Trophoblast cell (in vitro differentiated cells and primary cell): ENCODE data around the gene HOXA10.

Experiments
- DNase-seq, 2 donors: peaks; one replicate each; pipeline ENCODE4 v3.0.0-alpha.2; 2016
- H2AFZ ChIP-seq: 2 replicates; pipeline ENCODE4 v1.6.1; 2013; ENCODE audit warnings: low read length, moderate library complexity, mild to moderate bottlenecking; ENCODE audit not compliant: insufficient read depth, poor library complexity
- H2AK5ac ChIP-seq: 2 replicates; pipeline ENCODE4 v1.6.1; 2013; ENCODE audit warnings: mild to moderate bottlenecking, low read length
- H2BK120ac ChIP-seq: 2 replicates; pipeline ENCODE4 v1.6.1; 2013; ENCODE audit warnings: low read length, mild to moderate bottlenecking, moderate library complexity; ENCODE audit not compliant: insufficient read depth, poor library complexity
- H2BK12ac ChIP-seq: 2 replicates; pipeline ENCODE4 v1.6.1; 2013; ENCODE audit warnings: mild to moderate bottlenecking, low read length, moderate library complexity
- H2BK5ac ChIP-seq: 2 replicates; pipeline ENCODE4 v1.6.1; 2013; ENCODE audit warnings: low read length, low read depth, moderate library complexity, mild to moderate bottlenecking; ENCODE audit not compliant: poor library complexity
- H3K14ac ChIP-seq: 2 replicates; pipeline ENCODE4 v1.6.1; 2013; ENCODE audit warnings: mild to moderate bottlenecking, low read length
- H3K18ac ChIP-seq: 2 replicates; pipeline ENCODE4 v1.6.1; 2013; ENCODE audit warnings: mild to moderate bottlenecking, low read length
- H3K23ac ChIP-seq: 2 replicates; pipeline ENCODE4 v1.6.1; 2013; ENCODE audit warnings: low read length
- H3K27ac ChIP-seq: 2 replicates; pipeline ENCODE4 v1.5.1; 2013; ENCODE audit warnings: low read depth, mild to moderate bottlenecking, inconsistent platforms, low read length, moderate library complexity
- H3K27me3 ChIP-seq: 2 replicates; pipeline ENCODE4 v1.6.1; 2013; ENCODE audit warnings: inconsistent platforms, mild to moderate bottlenecking, low read length, moderate library complexity; ENCODE audit not compliant: insufficient read depth
- H3K36me3 ChIP-seq, 2 experiments: 1 replicate in 1 of 2; 2 replicates in 1 of 2; pipeline ENCODE4 v1.6.1; 2013; ENCODE audit warnings: low read length in 2 of 2, mild to moderate bottlenecking in 2 of 2, moderate library complexity in 1 of 2; ENCODE audit not compliant: insufficient read depth in 2 of 2, control insufficient read depth in 1 of 2
- H3K4ac ChIP-seq: 2 replicates; pipeline ENCODE4 v1.6.1; 2013; ENCODE audit warnings: low read depth, mild to moderate bottlenecking, low read length, moderate library complexity
- H3K4me1 ChIP-seq, 2 experiments: 1 replicate in 1 of 2; 2 replicates in 1 of 2; pipeline ENCODE4 v1.6.1; 2013; ENCODE audit warnings: low read length in 2 of 2, mild to moderate bottlenecking in 2 of 2, moderate library complexity in 1 of 2; ENCODE audit not compliant: insufficient read depth in 2 of 2, control insufficient read depth in 1 of 2
- H3K4me2 ChIP-seq: 2 replicates; pipeline ENCODE4 v1.6.1; 2013; ENCODE audit warnings: inconsistent platforms, mild to moderate bottlenecking, low read length, moderate library complexity
- H3K4me3 ChIP-seq: 2 replicates; pipeline ENCODE4 v1.5.1; 2013; ENCODE audit warnings: mild to moderate bottlenecking, low read depth, low read length, inconsistent platforms
- H3K79me1 ChIP-seq: one replicate; pipeline ENCODE4 v1.6.1; 2013; ENCODE audit warnings: low read length
- H3K79me2 ChIP-seq: 2 replicates; pipeline ENCODE4 v1.6.1; 2013; ENCODE audit warnings: low read length, mild to moderate bottlenecking; ENCODE audit not compliant: control insufficient read depth, insufficient read depth, poor library complexity
- H3K9ac ChIP-seq: 2 replicates; pipeline ENCODE4 v1.6.1; 2013; ENCODE audit warnings: mild to moderate bottlenecking, low read length
- H3K9me3 ChIP-seq: 2 replicates; pipeline ENCODE4 v1.6.1; 2013; ENCODE audit warnings: low read depth, mild to moderate bottlenecking, control low read depth, inconsistent platforms, low read length; ENCODE audit not compliant: insufficient read depth
- H4K12ac ChIP-seq: 2 replicates; pipeline ENCODE4 v1.6.1; 2013; ENCODE audit warnings: low read depth, mild to moderate bottlenecking, low read length, moderate library complexity
- H4K8ac ChIP-seq: 2 replicates; pipeline ENCODE4 v1.6.1; 2013; ENCODE audit warnings: low read depth, mild to moderate bottlenecking, low read length, moderate library complexity
- H4K91ac ChIP-seq: one replicate; pipeline ENCODE4 v1.6.1; 2013; ENCODE audit warnings: low read depth, mild to moderate bottlenecking, low read length, moderate library complexity
- WGBS: extraction: QIAGEN DNeasy Blood & Tissue Kit; methylation state at CpG from one replicate; pipeline ENCODE4 v1.1.7; 2013; ENCODE audit warnings: missing lambda C conversion rate; ENCODE audit not compliant: insufficient read length, insufficient coverage; ENCODE audit errors: extremely low coverage; 5-methylcytosine and 5-hydroxymethylcytosine counted together

HOXA10 gene

GRCh38 chr7:27145165-27145913, 28.8 kb downstream of the HOXA10 start:
- H3K14ac ChIP-seq = no peak overlapping the region
- H3K36me3 ChIP-seq = no peaks in the 10 kb centered on the region
- H3K4me2 ChIP-seq = no peak overlapping the region
- no peak overlapping the region for H2AK5ac ChIP-seq
- H2AFZ ChIP-seq = no peak overlapping the region
- H3K4me3 ChIP-seq = no peak overlapping the region
- no peak overlapping the region for H3K9ac ChIP-seq
- H3K23ac ChIP-seq = no peak overlapping the region
- no peak overlapping the region for H3K4ac ChIP-seq
- H2BK120ac ChIP-seq = no peak overlapping the region
- H2BK12ac ChIP-seq = no peak overlapping the region
- no peak overlapping the region for H4K12ac ChIP-seq
- H3K27ac ChIP-seq = no peak overlapping the region
- H2BK5ac ChIP-seq = no peak overlapping the region
- WGBS = no CpG with 5 or more reads among the region's 47 CpGs
- DNase-seq = no peak
- no peak overlapping the region for H4K91ac ChIP-seq
- H3K9me3 ChIP-seq = peaks cover 38% of the 10 kb centered on the region
- H3K4me1 ChIP-seq = peaks cover 3 to 11% of the 10 kb centered on the region in 2 experiments
- H4K8ac ChIP-seq = no peak overlapping the region
- H3K18ac ChIP-seq = no peak overlapping the region
- H3K79me2 ChIP-seq = no peaks in the 10 kb centered on the region
- no peaks in the 10 kb centered on the region for H3K79me1 ChIP-seq
- peaks cover 90% of the 10 kb centered on the region for H3K27me3 ChIP-seq

- Histone ChIP-seq H3K79me2 (no peaks in the 10 kb centered on the region), H2AK5ac (no peak overlapping the region), H3K4me2 (no peak overlapping the region), H3K4me3 (no peak overlapping the region), H3K4me1 (peaks cover 3 to 11% of the 10 kb centered on the region in 2 experiments), H3K18ac (no peak overlapping the region), H3K9me3 (peaks cover 36% of the 10 kb centered on the region), H3K27me3 (peaks cover 93% of the 10 kb centered on the region), H3K23ac (no peak overlapping the region), H4K91ac (no peak overlapping the region), H2BK12ac (no peak overlapping the region), H3K4ac (no peak overlapping the region), H4K12ac (no peak overlapping the region), H2AFZ (no peak overlapping the region), H3K79me1 (no peaks in the 10 kb centered on the region), H3K9ac (no peak overlapping the region), H3K27ac (no peak overlapping the region), H3K36me3 (no peaks in the 10 kb centered on the region), H2BK5ac (no peak overlapping the region), H2BK120ac (no peak overlapping the region), H4K8ac (no peak overlapping the region), H3K14ac (no peak overlapping the region)
- DNase-seq = no peak
- WGBS = no CpG with 5 or more reads among the region's 31 CpGs
These were observed 29.3 kb downstream of the HOXA10 start for GRCh38 chr7:27144781-27145164.

- Histone ChIP-seq H4K8ac (no peak overlapping the region), H3K79me2 (no peaks in the 10 kb centered on the region), H3K27me3 (peaks cover 96% of the 10 kb centered on the region), H2BK5ac (no peak overlapping the region), H3K4me1 (peaks cover 3 to 11% of the 10 kb centered on the region in 2 experiments), H3K4me2 (peak overlapping the region; percentile 66), H2AK5ac (no peak overlapping the region), H2BK120ac (no peak overlapping the region), H3K18ac (no peak overlapping the region), H2AFZ (no peak overlapping the region), H3K9ac (no peak overlapping the region), H3K79me1 (no peaks in the 10 kb centered on the region), H2BK12ac (no peak overlapping the region), H4K12ac (no peak overlapping the region), H3K14ac (no peak overlapping the region), H3K23ac (no peak overlapping the region), H3K9me3 (peaks cover 36% of the 10 kb centered on the region), H3K4ac (no peak overlapping the region), H4K91ac (no peak overlapping the region), H3K36me3 (no peaks in the 10 kb centered on the region), H3K4me3 (no peak overlapping the region), H3K27ac (no peak overlapping the region)
- no CpG with 5 or more reads among the region's 40 CpGs for WGBS
- DNase-seq = no peak
These were observed 30.0 kb downstream of the HOXA10 start for GRCh38 chr7:27143950-27144780.

DNA sequence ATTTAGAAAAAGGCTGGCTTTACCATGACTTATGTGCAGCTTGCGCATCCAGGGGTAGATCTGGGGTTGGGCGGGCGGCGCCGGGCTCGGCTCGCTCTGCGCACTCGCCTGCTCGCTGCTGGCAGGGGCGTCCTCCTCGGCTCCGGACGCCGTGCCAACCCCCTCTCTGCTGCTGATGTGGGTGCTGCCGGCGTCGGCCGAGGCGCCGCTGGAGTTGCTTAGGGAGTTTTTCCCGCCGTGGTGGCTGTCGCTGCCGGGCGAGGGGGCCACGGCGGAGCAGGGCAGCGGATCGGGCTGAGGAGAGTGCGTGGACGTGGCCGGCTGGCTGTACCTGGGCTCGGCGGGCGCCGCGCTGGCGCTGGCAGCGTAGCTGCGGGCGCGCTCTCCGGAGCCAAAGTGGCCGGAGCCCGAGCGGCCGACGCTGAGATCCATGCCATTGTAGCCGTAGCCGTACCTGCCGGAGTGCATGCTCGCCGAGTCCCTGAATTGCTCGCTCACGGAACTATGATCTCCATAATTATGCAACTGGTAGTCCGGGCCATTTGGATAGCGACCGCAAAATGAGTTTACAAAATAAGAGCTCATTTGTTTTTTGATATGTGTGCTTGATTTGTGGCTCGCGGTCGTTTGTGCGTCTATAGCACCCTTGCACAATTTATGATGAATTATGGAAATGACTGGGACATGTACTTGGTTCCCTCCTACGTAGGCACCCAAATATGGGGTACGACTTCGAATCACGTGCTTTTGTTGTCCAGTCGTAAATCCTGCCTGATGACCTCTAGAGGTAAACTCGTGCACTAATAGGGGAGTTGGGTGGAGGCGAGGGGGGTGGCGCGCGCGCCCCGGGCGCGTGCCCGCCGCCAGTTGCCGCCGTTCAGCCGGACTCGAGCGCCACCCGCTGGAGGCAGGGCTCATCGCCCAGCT, 30.8 kb downstream of the HOXA10 start, which contains the start of gene HOXA5:
HOXA5 (minus strand) TSS at position 659 of the 927 bp plus-strand sequence; CDS start at position 585, 74 bp downstream.
- Histone ChIP-seq H3K27ac (no peak within 1 kb of the TSS), H3K9me3 (peaks cover 32% of the 10 kb centered on the region), H2BK12ac (no peak within 1 kb of the TSS), H2AK5ac (no peak within 1 kb of the TSS), H3K9ac (no peak within 1 kb of the TSS), H3K36me3 (no peaks in the 10 kb centered on the region), H3K79me2 (no peaks in the 10 kb centered on the region), H4K91ac (no peak within 1 kb of the TSS), H3K23ac (no peak within 1 kb of the TSS), H3K79me1 (no peaks in the 10 kb centered on the region), H4K12ac (no peak within 1 kb of the TSS), H3K4me3 (no peak within 1 kb of the TSS), H3K18ac (no peak within 1 kb of the TSS), H3K27me3 (peaks cover 96% of the 10 kb centered on the region), H2BK120ac (no peak within 1 kb of the TSS), H3K4ac (no peak within 1 kb of the TSS), H4K8ac (no peak within 1 kb of the TSS), H2BK5ac (no peak within 1 kb of the TSS), H3K4me2 (peak within 1 kb of the TSS; percentile 66), H3K14ac (no peak within 1 kb of the TSS), H3K4me1 (peaks cover 3 to 11% of the 10 kb centered on the region in 2 experiments), H2AFZ (no peak within 1 kb of the TSS)
- peak; percentile 45 to 78 for DNase-seq
- no CpG with 5 or more reads among the region's 86 CpGs for WGBS
